IPS-NIHi7 (cell line): ENCODE measurements around the gene SDHA.
"Not testable (repeated sequence)": the region's sequence is repeated elsewhere in the genome, so short reads cannot be mapped to it uniquely, and the experiment has no call there.

ENCODE experiments used
- DNase-seq: peaks from one replicate; pipeline ENCODE4 v3.0.0; 2012; ENCODE audit warnings: mixed read lengths; ENCODE audit errors: extremely low spot score

Gene SDHA

DNA sequence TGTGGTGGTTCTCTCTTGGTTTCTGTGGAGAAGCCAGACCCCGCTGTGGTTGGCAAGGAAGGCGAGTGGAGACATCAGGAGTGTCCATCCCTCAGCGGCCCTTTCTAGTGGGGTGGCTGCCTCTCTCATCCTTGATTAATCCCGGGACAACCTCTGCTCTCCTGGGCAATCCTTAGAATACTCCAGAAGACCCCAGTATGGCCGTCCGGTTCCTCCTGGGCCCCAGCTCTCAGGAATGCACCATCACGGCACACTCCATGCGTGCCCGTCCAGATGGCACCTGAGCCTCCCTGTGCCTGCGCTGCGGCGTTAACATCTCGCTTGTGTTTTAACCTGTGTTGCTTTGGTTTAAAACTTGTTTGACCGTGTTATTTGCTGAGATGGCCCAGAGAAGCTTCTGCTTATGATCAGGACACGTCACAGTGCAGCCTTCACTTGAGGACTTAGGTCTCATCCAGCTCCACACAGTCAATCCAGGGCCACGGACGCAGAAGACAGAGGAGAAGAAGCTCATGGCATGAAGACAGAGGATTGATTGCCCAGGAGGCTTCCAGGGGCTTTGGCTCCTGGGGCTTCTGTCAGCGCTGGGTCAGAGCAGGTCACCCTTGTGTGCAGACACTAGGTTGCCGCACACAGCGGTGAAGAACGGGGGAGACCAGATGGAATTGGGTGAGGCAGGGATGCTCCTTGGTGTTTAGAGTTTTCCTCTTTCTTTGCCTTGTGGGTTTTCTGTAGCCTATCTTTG, 82.7 kb downstream of the SDHA start:
- not testable (repeated sequence) for DNase-seq

DNA sequence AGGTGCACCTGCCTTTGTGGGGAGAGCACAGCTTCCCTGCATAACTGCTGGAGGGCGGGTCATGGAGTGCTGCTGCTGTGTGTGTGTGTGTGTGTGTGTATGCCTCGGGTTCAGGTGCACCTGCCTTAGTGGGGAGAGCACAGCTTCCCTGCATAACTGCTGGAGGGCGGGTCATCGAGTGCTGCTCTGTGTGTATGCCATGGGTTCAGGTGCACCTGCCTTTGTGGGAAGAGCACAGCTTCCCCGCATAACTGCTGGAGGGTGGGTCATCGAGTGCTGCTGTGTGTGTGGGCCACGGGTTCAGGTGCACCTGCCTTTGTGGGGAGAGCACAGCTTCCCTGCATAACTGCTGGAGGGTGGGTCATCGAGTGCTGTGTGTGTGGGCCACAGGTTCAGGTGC, 84.3 kb downstream of the SDHA start:
- DNase-seq: not testable (repeated sequence)

DNA sequence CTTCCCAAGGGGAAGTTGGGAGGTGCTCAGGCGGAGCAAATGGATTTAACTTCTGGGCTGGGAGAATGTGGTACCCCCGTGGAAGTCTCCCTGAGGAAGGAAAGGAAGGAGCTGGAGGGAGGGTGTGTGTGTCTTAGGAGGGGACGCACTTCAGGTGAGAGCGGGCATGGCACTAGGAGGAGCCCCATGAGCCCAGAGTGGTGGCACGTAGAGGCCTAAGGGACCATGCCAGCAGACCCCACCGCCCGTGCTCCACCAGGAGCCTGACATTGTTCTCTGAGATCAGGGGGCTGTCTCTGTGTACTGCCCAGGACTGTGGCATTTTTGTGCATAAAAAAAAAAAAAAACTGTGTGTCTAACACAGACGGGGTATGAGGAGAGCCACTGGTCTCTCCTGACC, 84.8 kb downstream of the SDHA start:
- no peak for DNase-seq

DNA sequence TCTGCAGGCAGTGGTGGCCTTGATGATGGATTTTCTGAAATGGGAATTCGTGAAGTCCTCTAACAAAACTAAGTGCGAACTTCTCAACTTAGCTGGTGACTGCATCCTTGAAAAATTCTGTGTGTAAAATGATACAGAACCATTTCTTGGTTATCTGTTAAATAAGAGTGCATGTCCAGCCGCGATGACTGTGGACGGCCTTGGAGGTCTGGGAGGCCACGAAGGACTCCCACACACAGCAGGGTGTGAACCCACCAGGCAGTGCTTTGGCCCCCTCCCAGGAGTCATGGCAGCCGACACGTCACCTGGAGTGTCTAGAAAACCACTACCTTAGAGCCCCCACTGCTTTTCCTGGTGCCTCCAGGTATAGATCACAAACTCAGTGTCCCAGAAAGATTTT, 85.6 kb downstream of the SDHA start:
- not testable (repeated sequence) for DNase-seq

DNA sequence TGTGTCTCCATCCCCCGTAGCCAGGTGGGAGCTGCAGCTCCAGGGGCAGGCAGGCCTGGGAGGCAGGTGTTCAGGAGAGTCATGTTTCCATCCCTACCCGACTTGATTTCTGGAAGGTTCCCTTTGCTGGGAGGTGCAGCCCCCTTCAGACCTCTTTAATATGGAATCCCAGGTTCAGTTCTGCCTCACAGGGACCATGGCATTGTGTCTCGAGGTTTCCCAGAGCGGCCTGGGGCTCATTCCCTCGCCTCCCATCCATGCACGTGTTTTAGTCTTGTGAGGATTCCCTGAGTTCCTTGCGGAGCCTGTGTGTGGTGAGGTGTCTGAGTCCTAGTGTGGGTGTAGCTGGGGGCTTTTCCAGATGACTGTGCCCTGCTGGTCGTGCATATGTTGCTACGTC, 86.9 kb downstream of the SDHA start:
- no peak for DNase-seq

DNA sequence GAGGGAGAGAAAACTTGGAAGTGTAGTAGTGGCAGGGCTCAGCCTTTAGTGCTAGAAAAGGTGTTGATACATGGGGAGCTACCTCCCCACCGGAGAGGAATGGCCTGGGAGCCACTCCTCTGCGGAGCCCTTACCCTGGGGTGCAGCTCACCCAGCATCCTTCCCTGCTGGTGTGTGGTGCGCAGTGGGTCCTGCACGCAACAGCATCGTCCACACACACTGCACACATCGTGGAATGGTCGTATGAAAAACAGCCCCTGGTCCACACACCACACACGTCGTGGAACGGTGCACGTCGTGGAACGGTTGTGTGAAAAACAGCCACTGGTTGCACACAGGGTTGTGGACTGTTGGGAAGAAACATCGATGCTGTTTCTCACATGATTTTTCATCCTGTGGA, 87.3 kb downstream of the SDHA start:
- no peak for DNase-seq

DNA sequence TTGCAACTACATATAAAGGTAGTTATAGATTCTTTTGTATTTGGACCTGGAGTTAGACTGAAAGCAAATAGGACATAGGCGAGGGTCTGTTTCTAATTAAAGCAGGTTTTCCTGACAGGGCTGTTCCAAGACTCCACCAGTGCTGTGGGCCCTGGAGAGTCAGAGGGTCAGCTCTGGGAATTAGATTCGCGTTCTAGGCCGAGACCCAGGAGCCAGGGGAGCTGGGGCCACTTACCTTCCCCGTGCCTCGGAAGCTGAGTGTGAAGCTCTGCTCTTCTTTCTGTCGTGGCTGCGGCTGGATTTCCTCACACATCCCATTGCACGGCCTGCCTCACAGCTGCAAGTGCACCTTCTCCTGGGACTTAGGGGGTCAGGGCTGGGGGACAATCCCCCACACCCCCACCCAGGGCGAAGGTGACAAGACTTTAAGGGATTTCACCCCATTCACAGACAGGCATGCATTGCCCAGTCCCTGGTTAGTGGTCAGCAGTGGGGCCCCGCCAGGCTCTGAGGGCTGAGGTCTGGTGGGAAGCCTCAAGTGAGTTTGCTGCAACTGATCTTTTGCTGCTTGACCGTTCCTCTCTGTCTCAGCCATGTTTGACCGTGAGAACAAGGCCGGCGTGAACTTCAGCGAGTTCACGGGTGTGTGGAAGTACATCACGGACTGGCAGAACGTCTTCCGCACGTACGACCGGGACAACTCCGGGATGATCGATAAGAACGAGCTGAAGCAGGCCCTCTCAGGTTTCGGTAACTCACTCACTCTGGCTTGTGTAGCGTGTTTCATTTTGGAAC, 88.1 kb downstream of the SDHA start:
- DNase-seq: no peak
